Measurements from ENCODE around the gene STK17B.

GRCh38 chr2:196176142-196176738 is 4.9 kb upstream of the STK17B start:
- TF ChIP-seq CTCF (conservative IDR thresholded peaks at IDR 0.05 in 1 of 2, IDR thresholded peaks at IDR 0.05 in 1 of 2; ENCODE audit: low read depth in 1 of 2, low read length in 2 of 2) (no peak), EZH2 (IDR thresholded peaks at IDR 0.05; ENCODE audit: low read length, missing control alignments) (no peak)

Data from fibroblast of lung (primary cell).